Thoracic aorta (tissue), 2 donors: ENCODE measurements around the gene IL17B. TPM values are rescaled to one million over a fixed set of nuclear protein-coding genes. Genes with fewer than 3 reads are reported as not detected.

Source experiments
- ATAC-seq: fragments of 150-250 bp; one replicate; pipeline ENCODE4 v1.8.0; 2017; ENCODE audit warnings: low read depth; ENCODE audit not compliant: insufficient number of reproducible peaks, low FRiP score
- DNase-seq: peaks from one replicate; pipeline ENCODE4 v3.0.0-alpha.2; 2020; ENCODE audit warnings: low spot score
- H3K27ac ChIP-seq, 2 donors: fragments of 200-600 bp; sonication (generic); 1 replicate in 1 of 2; 2 replicates in 1 of 2; pipeline ENCODE4 v1.5.1; 2016; ENCODE audit warnings: mild to moderate bottlenecking in 2 of 2, moderate library complexity in 2 of 2
- H3K27me3 ChIP-seq: fragments of 200-600 bp; sonication (generic); replicated peaks from 2 replicates; pipeline ENCODE4 v1.6.0; 2016; ENCODE audit warnings: mild to moderate bottlenecking; ENCODE audit not compliant: insufficient read depth
- H3K36me3 ChIP-seq: fragments of 200-600 bp; sonication (generic); one replicate; pipeline ENCODE4 v1.5.1; 2016
- H3K4me1 ChIP-seq, 2 donors: fragments of 200-600 bp; sonication (generic); 1 replicate in 1 of 2; 2 replicates in 1 of 2; pipeline versions ENCODE4 v1.5.1 to v1.6.0; 2016; ENCODE audit warnings: low read depth in 2 of 2, mild to moderate bottlenecking in 1 of 2; ENCODE audit not compliant: control insufficient read depth in 1 of 2
- H3K4me3 ChIP-seq: fragments of 200-600 bp; sonication (generic); 2 replicates; pipeline ENCODE4 v1.5.1; 2016; ENCODE audit warnings: mild to moderate bottlenecking
- H3K9me3 ChIP-seq: fragments of 200-600 bp; sonication (generic); 2 replicates; pipeline ENCODE4 v1.5.1; 2016
- total RNA-seq, 2 donors: library from RNA; depleted of rRNA; stranded (reverse); fragments of >200 nt; gene quantifications; one replicate each; pipeline versions ENCODE4 v1.1.0 to v1.2.3, GENCODE V29; 2016
- TF ChIP-seq, protein P1 (sequence below): fragments of 200-600 bp; sonication (generic); IDR thresholded peaks from one replicate; pipeline ENCODE4 v1.5.1; 2019; ENCODE audit warnings: antibody characterized with exemption

IL17B gene
- total RNA-seq, 2 donors from 2014 or later: 1.9 to 7.1 TPM

DNA sequence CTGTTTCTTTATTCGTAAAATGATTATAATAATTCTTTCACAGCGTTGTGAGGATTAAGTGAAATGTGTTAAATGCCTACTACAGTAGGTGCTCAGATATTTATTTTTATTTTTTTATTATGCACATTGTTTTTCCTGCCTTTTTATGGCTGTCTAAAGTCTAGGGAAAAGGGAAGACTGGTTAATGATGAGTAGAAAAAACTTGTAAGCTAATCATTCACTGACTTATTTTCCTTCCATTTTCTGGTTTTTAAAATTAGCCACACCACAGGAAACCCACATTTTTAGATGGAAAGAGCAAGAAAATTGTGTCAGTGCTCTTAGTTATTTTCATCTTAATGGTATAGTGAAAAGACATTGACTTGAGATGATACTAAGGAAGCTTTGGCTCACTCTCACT lies 25.2 kb downstream of the IL17B start:
- Histone ChIP-seq H3K4me1 (peaks cover 4 to 14% of the 10 kb centered on the region in 2 donors), H3K9me3 (no peaks in the 10 kb centered on the region), H3K36me3 (peaks cover 21% of the 10 kb centered on the region), H3K27ac (no peak overlapping the region), H3K4me3 (no peak overlapping the region), H3K27me3 (no peaks in the 10 kb centered on the region)
- no peak for DNase-seq
- TF ChIP-seq, protein P1, sequence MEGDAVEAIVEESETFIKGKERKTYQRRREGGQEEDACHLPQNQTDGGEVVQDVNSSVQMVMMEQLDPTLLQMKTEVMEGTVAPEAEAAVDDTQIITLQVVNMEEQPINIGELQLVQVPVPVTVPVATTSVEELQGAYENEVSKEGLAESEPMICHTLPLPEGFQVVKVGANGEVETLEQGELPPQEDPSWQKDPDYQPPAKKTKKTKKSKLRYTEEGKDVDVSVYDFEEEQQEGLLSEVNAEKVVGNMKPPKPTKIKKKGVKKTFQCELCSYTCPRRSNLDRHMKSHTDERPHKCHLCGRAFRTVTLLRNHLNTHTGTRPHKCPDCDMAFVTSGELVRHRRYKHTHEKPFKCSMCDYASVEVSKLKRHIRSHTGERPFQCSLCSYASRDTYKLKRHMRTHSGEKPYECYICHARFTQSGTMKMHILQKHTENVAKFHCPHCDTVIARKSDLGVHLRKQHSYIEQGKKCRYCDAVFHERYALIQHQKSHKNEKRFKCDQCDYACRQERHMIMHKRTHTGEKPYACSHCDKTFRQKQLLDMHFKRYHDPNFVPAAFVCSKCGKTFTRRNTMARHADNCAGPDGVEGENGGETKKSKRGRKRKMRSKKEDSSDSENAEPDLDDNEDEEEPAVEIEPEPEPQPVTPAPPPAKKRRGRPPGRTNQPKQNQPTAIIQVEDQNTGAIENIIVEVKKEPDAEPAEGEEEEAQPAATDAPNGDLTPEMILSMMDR: no peak
- no peak for ATAC-seq

GRCh38 chr5:149352169-149352568 lies 26.9 kb downstream of the IL17B start:
- H3K36me3 ChIP-seq: peaks cover 26% of the 10 kb centered on the region

GRCh38 chr5:149349382-149349781 lies 29.7 kb downstream of the IL17B start:
- no peak for ATAC-seq
- peaks cover 26% of the 10 kb centered on the region for H3K36me3 ChIP-seq
- peaks cover 5 to 9% of the 10 kb centered on the region in 2 donors for H3K4me1 ChIP-seq

More at GRCh38 chr5:149352169-149352568, 26.9 kb downstream of the IL17B start:
- H3K27me3 ChIP-seq: no peaks in the 10 kb centered on the region
- H3K4me1 ChIP-seq: peaks cover under 1 to 3% of the 10 kb centered on the region in 2 donors
- ATAC-seq (no peak), DNase-seq (no peak)
- no peaks in the 10 kb centered on the region for H3K9me3 ChIP-seq
- H3K4me3 ChIP-seq: no peak overlapping the region
- TF ChIP-seq, protein P1: no peak
- H3K27ac ChIP-seq: no peak overlapping the region

GRCh38 chr5:149348518-149348917 lies 30.6 kb downstream of the IL17B start:
- peaks cover 26% of the 10 kb centered on the region for H3K36me3 ChIP-seq
- TF ChIP-seq, protein P1: no peak

More at GRCh38 chr5:149349382-149349781, 29.7 kb downstream of the IL17B start:
- Histone ChIP-seq H3K27ac (no peak overlapping the region), H3K27me3 (no peaks in the 10 kb centered on the region), H3K9me3 (no peaks in the 10 kb centered on the region), H3K4me3 (no peak overlapping the region)
- TF ChIP-seq, protein P1: no peak
- no peak for DNase-seq

DNA sequence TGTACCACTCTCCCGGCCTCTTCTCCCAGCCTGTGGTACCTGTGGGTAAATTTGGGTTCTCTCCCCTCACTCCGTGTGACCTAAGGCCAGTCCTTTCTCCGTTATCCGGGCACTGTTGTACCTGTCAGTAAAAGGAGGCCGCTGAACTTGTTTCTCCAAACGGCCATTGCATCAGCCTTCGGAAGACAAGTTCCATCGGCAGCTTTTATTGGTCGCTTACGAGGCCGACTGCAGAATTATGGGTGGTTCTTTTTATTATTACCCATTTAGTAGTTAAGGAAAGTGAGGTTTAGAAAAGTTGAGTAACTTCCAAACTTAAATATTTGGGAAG lies 33.2 kb downstream of the IL17B start:
- Histone ChIP-seq H3K9me3 (no peaks in the 10 kb centered on the region), H3K4me3 (peak overlapping the region; percentile 84), H3K36me3 (peaks cover 23% of the 10 kb centered on the region), H3K27me3 (no peaks in the 10 kb centered on the region), H3K27ac (peak overlapping the region in 1 of 2 donors; percentile 85), H3K4me1 (peaks cover 8 to 9% of the 10 kb centered on the region in 2 donors)
- no peak for DNase-seq
- no peak for ATAC-seq
- TF ChIP-seq, protein P1: no peak

More at GRCh38 chr5:149348518-149348917, 30.6 kb downstream of the IL17B start:
- DNase-seq (no peak), ATAC-seq (no peak)
- H3K27ac ChIP-seq: no peak overlapping the region
- no peaks in the 10 kb centered on the region for H3K27me3 ChIP-seq
- H3K4me1 ChIP-seq: peaks cover 8 to 9% of the 10 kb centered on the region in 2 donors
- no peak overlapping the region for H3K4me3 ChIP-seq
- no peaks in the 10 kb centered on the region for H3K9me3 ChIP-seq
